HG03354 (cell line): ENCODE measurements around the gene NUP93.

Experiments
- ATAC-seq: cut with Tn5 transposase; IDR thresholded peaks from one replicate; pipeline ENCODE4 v1.9.1; 2021; ENCODE audit warnings: mild to moderate bottlenecking; ENCODE audit not compliant: unreplicated experiment, poor library complexity, severe bottlenecking

NUP93 gene

GRCh38 chr16:56729735-56730662 is at the start of gene NUP93:
NUP93 (plus strand) TSS chr16:56730129; CDS start chr16:56748248, 18,119 bp downstream.
- peak; percentile 91 for ATAC-seq

- peak; percentile 99 for ATAC-seq
These were observed 47.8 kb upstream of the NUP93 start, which contains the start of gene MT1X for GRCh38 chr16:56681939-56682702. MT1X (plus strand) TSS chr16:56682470; CDS start chr16:56682541, 71 bp downstream.

GRCh38 chr16:56682703-56683397 is 47.1 kb upstream of the NUP93 start:
- ATAC-seq, result peak; percentile 3

DNA sequence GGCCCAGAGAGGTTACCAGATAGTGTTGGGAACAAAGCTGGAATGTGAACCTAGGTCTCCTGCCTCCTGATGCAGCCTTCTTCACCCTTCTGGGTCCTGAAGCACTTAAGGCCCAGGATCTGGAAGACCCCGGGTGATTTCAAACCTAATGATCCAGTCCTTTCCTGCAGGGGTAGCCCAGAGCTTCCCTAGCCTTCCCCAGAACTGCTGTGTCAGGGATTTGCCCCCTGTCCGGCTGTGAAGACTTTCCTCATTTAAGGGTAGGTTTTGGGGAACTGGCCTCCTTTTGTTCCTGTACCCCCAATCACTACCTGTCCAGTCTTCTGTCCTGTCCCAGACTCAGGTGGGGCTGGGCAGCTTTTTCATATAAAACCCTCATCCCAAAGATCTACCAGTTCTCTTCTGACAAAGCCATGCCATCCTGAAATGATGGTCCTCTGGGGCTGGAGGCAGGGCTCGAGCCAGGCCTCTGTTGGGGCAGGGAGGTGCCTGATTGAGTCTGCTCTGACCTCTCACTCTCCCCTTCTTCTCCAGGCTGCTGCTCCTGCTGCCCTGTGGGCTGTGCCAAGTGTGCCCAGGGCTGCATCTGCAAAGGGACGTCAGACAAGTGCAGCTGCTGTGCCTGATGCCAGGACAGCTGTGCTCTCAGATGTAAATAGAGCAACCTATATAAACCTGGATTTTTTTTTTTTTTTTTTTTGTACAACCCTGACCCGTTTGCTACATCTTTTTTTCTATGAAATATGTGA is 46.3 kb upstream of the NUP93 start:
- ATAC-seq, result no peak

DNA sequence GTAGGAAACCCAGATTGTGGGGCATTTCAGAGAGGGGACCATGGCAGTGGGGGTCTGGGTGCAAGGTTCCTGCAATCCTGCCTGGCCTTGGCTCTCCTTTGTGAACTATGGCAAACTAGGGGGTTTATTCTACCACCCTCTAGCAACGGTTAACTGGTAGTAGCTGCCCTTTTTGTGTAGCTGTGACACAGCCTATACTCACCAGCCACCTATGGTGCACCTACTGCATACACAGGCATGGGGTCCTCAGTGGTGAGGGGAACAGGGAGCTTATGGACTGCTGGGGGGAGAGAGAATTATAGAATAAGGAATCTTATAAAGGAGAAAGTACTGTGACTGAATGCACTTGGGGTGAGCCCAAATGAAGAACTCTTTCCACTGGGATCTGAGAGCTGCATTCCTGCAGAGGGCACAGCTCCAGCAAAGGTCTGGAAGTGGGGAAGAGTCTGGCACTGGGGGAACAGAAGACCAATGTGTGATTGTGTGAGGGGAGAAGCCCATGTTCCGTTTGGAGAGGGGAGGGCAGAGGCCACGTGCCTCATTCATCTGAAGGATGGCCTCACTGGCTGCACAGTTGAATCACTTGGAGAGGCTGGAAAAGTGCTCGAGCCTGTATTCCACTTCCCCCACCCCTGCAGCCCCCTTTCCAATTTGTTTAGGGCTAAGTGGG is 45.5 kb upstream of the NUP93 start:
- ATAC-seq, result no peak

GRCh38 chr16:56684926-56685590 is 44.9 kb upstream of the NUP93 start:
- ATAC-seq, result no peak

- ATAC-seq, result no peak
These were observed 43.2 kb upstream of the NUP93 start for GRCh38 chr16:56686758-56687157.

DNA sequence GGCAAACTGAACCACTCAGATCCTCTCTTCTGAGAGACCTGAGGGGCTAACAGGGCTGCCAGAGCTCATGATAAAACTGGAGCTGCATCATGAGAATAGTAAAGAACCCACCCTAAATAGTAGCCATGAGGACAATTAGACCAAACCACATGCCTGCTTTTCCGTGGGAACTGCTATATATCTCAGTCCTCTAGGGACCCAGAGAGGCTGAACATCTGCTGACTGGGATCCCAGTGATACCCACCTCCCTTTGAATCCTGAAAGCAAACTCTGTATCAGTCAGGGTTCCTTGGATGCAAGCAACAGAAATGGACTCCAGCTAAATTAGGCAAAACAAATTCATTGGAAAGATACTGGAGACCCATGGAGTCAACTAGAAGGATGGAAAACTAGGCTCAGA is 41.2 kb upstream of the NUP93 start:
- no peak for ATAC-seq

- ATAC-seq, result no peak
These were observed 40.8 kb upstream of the NUP93 start for GRCh38 chr16:56689171-56689570.

DNA sequence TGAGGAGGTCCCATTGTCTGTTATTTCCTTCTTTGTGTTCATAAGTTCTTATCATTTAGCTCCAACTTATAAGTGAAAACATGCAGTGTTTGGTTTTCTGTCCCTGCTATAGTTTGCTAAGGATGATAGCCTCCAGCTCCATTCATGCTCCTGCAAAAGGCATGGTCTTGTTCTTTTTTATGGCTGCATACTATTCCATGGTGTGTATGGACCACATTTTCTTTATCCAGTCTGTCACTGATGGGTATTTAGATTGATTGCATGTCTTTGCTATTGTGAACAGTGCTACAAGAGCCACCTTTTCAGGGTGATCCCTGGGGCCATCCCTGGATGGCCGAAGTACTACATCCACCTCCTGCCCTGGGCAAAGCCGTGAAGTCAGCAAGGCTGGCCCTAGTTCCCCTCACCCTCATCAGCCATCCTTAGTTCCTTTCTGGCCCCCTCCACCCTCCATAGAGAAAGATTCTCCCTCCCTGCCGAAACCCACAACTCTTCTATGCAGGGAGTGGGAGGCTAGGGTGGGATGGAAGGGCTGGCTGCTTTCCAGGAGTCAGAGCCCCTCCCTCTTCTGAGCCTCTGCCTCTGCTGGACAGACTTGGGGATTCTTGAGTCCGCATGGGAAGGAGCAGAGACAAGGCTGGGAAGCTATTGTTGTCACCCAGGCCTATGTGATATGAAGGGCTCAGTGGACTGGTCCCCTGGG is 39.4 kb upstream of the NUP93 start:
- no peak for ATAC-seq

DNA sequence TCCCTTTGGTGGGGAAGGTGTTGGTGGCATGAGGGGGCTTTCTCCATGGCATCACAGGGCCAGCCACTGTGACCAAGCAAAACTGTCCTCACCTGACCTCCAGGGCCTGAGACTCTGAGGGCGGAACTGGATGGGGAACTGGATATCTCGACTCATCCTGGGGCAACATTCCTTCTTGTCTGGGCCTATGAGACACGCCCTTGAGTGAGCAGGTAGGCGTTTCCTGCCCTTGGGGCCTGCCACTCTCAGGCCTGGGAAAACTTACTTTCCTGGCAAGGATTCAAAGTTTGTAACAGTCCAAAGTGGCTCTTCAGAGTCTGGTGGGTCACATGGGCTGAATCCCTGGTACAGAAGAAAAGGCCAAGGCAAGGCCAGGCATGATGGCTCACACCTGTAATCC is 38.0 kb upstream of the NUP93 start:
- no peak for ATAC-seq

GRCh38 chr16:56695246-56695645 is 34.7 kb upstream of the NUP93 start:
- ATAC-seq, result no peak

- no peak for ATAC-seq
These were observed 32.3 kb upstream of the NUP93 start for GRCh38 chr16:56697456-56698155.

DNA sequence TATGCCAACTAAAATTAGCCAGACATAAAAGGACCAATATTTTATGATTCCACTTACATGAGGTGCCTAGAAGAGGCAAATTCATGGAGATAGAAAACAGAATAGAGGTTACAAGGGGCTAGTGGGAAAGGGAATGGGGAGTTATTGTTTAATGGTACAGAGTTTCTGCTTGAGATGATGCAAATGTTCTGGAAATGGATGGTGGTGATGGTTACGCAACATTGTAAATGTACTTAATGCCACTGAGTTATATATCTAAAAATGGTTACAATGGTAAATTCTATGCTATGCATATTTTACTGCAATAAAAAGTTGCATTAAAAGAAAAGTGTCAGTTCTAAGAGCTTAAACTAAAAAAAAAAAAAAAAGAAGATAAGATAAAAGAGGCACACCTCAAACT is 29.7 kb upstream of the NUP93 start:
- no peak for ATAC-seq

DNA sequence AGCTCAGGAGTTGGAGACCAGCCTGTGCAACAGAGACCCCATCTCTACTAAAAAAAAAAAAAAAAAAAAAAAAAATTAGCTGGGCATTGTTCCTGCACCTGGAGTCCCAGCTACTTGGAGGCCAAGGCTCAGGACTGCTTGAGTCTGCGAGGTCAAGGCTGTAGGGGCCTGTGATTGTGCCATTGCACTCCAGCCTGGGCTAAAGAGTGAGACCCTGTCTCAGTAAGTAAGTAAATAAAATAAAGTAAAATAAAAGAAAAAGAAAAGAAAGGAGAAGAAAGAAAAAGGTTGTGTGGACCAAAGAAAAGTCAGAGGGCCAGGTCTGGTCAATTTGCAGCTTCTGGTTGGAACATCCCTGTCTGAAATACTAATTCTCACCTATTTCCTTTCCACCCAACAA is 29.3 kb upstream of the NUP93 start:
- no peak for ATAC-seq

GRCh38 chr16:56701534-56701933 is 28.4 kb upstream of the NUP93 start:
- no peak for ATAC-seq

DNA sequence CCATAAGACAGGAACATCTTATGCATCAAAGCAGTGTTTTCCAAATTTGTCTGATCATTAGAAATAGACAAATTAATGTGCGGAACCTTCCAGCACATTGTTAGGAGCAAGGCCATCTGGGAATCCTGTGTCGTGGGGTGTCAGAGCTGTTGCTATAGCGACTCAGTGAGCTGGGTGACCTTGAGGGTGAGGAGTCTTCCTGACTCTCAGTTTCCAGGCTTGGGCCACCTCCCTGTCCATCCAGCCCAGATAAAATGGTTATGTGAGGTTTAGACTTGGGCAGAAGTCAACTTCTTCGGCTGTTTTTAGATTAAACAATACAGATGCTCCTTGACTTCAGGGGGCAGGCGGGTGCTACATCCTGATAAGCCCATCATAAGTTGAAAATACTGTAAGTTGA is 27.1 kb upstream of the NUP93 start:
- no peak for ATAC-seq
